Measurements from ENCODE around the gene TNIK.

- no peak for TF ChIP-seq EZH2phosphoT487 (IDR thresholded peaks at IDR 0.05; ENCODE audit: low read depth)
- TF ChIP-seq CTCF (IDR thresholded peaks at IDR 0.05; ENCODE audit: low read depth, low read length): no peak
These were observed 282.7 kb downstream of the TNIK start for GRCh38 chr3:171177553-171177952.
